Nephron progenitor cell (in vitro differentiated cells): Measurements from ENCODE around the gene PCARE.

Experiments used
- DNase-seq: peaks from one replicate; pipeline ENCODE4 v3.0.0; 2021
- H3K27ac Mint-ChIP-seq: 2 replicates; pipeline ENCODE4 v1.8.0; 2021; ENCODE audit warnings: mild to moderate bottlenecking, moderate library complexity, mixed read lengths
- H3K27me3 Mint-ChIP-seq: 2 replicates; pipeline ENCODE4 v1.8.0; 2021; ENCODE audit warnings: mild to moderate bottlenecking, low read depth, mixed read lengths; ENCODE audit not compliant: poor library complexity
- H3K36me3 Mint-ChIP-seq: 2 replicates; pipeline ENCODE4 v1.8.0; 2021; ENCODE audit warnings: low read depth, mixed read lengths
- H3K4me1 Mint-ChIP-seq: 2 replicates; pipeline ENCODE4 v1.8.0; 2021; ENCODE audit warnings: mixed read lengths
- H3K4me3 Mint-ChIP-seq: 2 replicates; pipeline ENCODE4 v1.8.0; 2021; ENCODE audit warnings: mild to moderate bottlenecking, moderate library complexity, mixed read lengths
- H3K9me3 Mint-ChIP-seq: 2 replicates; pipeline ENCODE4 v1.8.0; 2021; ENCODE audit warnings: mild to moderate bottlenecking, moderate library complexity, mixed read lengths
- TF ChIP-seq, protein P1 (sequence below): fragments of 200-600 bp; sonication (generic); IDR thresholded peaks from 2 replicates; pipeline ENCODE4 v1.5.0; 2021; ENCODE audit warnings: antibody characterized with exemption

The PCARE gene

DNA sequence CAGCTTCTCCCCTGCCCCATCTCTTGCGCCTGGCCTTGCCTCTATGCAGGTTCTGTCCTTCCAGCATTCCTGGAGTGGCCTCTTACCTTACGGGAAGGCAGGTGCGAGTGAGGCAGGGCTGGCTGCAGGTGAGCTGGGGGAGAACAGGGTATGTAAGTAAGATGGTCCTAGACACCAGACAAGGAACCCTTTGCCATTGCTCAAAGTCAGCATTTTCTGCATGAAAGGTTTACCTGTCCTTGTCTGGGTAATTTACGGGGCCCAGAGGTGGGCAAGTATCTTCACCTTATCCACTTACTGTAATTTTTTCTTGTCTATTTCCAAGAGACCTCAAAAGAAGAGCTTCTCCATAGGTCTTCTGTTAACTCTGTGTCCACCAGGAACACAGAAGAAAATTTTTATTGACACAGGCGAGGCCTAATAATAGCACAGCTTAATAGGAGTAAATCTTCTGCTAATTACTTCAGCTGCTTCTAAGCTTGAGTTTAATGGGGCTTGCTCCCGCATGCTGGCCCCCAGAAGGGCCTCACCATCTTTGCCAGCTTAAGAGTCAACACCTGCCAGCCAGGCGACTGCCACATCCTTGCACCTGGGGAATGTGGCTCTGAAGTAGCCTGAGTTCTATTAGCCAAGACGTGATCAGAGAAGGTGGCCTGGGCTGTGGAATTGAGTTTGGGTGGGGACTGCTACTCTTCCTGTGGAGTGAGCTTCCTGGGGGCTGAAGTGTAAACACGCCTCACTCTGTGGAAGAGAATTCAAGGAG lies 27.1 kb downstream of the PCARE start:
- Mint-ChIP-seq H3K4me1 (peaks cover 28% of the 10 kb centered on the region), H3K4me3 (no peak overlapping the region), H3K27me3 (peaks cover 25% of the 10 kb centered on the region), H3K9me3 (no peaks in the 10 kb centered on the region), H3K27ac (no peak overlapping the region), H3K36me3 (no peaks in the 10 kb centered on the region)
- no peak for DNase-seq
- TF ChIP-seq, protein P1, sequence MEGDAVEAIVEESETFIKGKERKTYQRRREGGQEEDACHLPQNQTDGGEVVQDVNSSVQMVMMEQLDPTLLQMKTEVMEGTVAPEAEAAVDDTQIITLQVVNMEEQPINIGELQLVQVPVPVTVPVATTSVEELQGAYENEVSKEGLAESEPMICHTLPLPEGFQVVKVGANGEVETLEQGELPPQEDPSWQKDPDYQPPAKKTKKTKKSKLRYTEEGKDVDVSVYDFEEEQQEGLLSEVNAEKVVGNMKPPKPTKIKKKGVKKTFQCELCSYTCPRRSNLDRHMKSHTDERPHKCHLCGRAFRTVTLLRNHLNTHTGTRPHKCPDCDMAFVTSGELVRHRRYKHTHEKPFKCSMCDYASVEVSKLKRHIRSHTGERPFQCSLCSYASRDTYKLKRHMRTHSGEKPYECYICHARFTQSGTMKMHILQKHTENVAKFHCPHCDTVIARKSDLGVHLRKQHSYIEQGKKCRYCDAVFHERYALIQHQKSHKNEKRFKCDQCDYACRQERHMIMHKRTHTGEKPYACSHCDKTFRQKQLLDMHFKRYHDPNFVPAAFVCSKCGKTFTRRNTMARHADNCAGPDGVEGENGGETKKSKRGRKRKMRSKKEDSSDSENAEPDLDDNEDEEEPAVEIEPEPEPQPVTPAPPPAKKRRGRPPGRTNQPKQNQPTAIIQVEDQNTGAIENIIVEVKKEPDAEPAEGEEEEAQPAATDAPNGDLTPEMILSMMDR = no peak

DNA sequence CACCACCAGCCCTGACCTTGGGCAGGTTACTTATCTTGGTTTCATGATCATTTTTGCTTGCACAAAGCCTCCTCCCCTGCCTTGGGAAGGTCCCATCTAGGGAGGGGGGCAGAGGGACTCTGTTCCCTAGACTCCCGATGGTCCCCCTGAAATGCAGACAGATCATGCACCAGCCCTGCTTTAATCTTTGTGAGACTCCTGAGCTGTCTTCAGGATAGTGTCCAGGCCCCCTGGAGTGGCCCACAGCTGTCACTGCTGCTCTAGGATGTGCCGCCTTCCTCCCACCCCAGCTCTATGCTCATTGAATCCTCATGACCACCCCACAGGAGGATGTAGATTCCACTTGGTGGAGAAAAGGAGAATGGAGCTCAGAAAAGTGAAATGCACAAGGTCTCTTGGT lies 28.0 kb downstream of the PCARE start:
- H3K9me3 Mint-ChIP-seq = no peaks in the 10 kb centered on the region
- no peak overlapping the region for H3K4me3 Mint-ChIP-seq
- DNase-seq = no peak
- peaks cover 27% of the 10 kb centered on the region for H3K4me1 Mint-ChIP-seq
- H3K27ac Mint-ChIP-seq = no peak overlapping the region
- no peaks in the 10 kb centered on the region for H3K36me3 Mint-ChIP-seq
- peaks cover 32% of the 10 kb centered on the region for H3K27me3 Mint-ChIP-seq
- TF ChIP-seq, protein P1 = no peak

DNA sequence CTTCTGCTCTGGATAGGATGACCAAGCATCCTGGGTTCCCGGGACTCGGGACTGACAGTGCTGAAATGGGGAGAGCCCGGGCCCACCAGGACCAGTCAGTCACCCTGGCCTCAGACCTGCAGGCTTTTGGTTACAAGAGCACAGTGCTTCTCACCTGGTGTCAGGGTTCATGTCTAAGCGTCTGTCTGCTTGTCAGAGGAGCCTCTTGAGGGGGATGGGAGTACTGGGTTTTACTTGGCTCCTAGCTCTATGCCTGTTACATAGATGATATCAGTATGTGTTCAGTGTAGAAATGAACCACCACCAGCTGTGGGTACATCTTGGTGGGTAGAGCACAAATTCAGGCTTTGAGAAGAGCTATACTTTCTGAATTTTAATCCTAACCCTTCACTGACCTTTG lies 29.9 kb downstream of the PCARE start:
- Mint-ChIP-seq H3K36me3 (no peaks in the 10 kb centered on the region), H3K9me3 (no peaks in the 10 kb centered on the region), H3K4me1 (peaks cover 22% of the 10 kb centered on the region), H3K4me3 (no peak overlapping the region), H3K27me3 (peaks cover 49% of the 10 kb centered on the region), H3K27ac (no peak overlapping the region)
- no peak for DNase-seq
- TF ChIP-seq, protein P1 = no peak

DNA sequence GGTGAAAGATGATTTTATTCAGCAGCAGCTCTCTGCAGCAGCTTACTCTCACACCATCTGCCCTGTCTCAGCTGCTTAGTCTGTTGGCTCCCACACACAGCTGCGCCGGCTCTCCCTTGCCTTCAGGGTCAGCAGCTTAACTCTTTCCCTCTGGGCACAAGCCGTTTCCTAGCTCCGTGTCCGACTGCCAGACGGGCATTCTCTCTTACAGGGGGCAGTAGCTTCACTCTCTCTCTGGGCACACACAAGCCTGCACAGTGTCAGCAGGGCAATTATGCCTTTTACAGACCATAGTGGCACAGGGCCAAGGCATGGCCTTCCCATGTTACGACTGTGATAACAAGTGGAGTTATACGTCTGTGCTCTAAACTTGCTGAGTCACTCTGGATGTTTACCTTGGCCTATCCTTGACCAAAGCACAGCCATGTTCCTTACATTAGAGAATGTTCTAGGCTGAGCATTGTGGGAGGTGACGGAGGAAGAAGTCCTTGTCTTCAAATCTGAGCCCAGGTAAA lies 31.7 kb downstream of the PCARE start:
- peaks cover 16% of the 10 kb centered on the region for H3K4me1 Mint-ChIP-seq
- H3K9me3 Mint-ChIP-seq = no peaks in the 10 kb centered on the region
- DNase-seq = no peak
- no peak overlapping the region for H3K27ac Mint-ChIP-seq
- TF ChIP-seq, protein P1 = no peak
- peaks cover 59% of the 10 kb centered on the region for H3K27me3 Mint-ChIP-seq
- H3K4me3 Mint-ChIP-seq = no peak overlapping the region
- H3K36me3 Mint-ChIP-seq = no peaks in the 10 kb centered on the region

DNA sequence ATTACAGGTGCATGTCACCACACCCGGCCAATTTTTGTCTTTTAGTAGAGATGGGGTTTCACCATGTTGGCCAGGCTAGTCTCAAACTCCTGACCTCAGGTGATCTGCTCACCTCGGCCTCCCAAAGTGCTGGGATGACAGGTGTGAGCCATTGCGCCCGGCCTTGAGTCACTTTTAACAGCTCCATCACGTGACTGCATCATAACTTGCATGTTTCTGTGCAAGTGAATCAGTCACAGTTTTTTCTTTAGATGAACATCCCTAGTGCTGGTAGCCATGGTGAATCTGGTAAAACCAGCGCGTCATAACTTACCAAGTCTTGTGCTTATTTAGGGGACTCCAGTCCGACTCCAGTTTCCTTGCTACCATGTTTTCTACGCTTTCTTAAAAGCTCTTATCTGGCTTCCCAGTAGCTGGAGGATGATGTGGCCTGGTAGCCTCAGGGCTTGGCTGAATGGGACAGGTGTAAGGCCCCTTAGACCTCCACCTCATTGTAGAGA lies 33.1 kb downstream of the PCARE start:
- H3K27me3 Mint-ChIP-seq = peaks cover 59% of the 10 kb centered on the region
- H3K4me3 Mint-ChIP-seq = no peak overlapping the region
- peaks cover 16% of the 10 kb centered on the region for H3K4me1 Mint-ChIP-seq
- TF ChIP-seq, protein P1 = no peak
- no peak for DNase-seq
- no peaks in the 10 kb centered on the region for H3K36me3 Mint-ChIP-seq
- H3K9me3 Mint-ChIP-seq = no peaks in the 10 kb centered on the region
- no peak overlapping the region for H3K27ac Mint-ChIP-seq

DNA sequence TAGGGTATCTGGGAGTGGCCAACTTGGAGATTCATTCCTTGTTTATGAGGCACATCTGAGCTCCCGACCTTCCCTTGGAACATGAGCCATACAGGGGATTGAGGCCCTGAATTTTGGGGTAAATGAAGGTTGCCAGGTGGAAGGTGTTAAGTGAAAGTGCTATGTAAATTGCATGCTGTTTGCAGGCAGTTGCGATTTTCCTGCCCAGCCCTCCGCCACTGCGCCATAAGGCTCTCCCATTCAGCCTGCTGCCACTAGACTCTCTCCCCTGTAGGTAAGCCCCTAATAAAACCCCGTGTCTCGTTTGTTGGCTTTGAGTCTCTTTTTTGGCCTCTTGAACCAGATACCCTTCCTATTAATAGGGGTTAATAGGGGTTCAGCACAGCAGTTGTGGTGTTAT lies 33.8 kb downstream of the PCARE start:
- no peaks in the 10 kb centered on the region for H3K36me3 Mint-ChIP-seq
- H3K27ac Mint-ChIP-seq = no peak overlapping the region
- peaks cover 59% of the 10 kb centered on the region for H3K27me3 Mint-ChIP-seq
- no peak overlapping the region for H3K4me3 Mint-ChIP-seq
- H3K9me3 Mint-ChIP-seq = no peaks in the 10 kb centered on the region
- peaks cover 16% of the 10 kb centered on the region for H3K4me1 Mint-ChIP-seq
- TF ChIP-seq, protein P1 = no peak
- DNase-seq = no peak
